Measurements from ENCODE around the gene PLCL2. TPM values are rescaled to one million over a fixed set of nuclear protein-coding genes. Genes with fewer than 3 reads are reported as not detected.

PLCL2 gene
- total RNA-seq, 4 donors from 2014 or later, result 5.1 to 12.3 (median 6.9) TPM

DNA sequence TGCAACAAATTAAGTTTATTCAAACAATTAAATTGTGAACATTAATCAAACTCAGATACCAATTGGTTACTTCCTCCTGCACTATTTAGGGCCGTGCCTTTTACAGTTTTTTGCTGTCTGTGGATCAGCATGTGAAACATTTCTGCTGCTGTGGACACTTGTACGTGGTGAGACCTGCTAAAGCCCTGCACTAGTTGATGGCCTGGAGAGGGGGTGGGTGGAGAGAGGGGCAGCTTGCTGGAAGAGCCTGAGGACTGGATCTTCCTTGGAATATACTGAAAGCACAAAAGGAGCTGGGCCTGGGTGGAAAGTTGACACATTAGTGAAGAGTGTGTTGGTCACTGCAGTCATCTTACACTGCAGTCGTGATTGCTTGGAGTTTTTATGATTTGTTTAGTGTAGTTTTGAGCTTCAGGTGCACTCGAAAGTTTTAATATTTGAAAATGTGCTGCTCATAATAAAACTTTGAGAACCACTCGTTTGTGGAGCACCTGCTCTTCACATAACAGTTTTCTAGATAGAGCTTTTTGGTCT, 11.4 kb downstream of the PLCL2 start:
- H3K27ac ChIP-seq, result no peak overlapping the region
- 68 to 82% methylated on average over 3 to 5 of the region's 5 CpGs for WGBS, 2 donors (ENCODE audit: low coverage in 1 of 2)
- no peak for ATAC-seq
- H3K9me3 ChIP-seq, result no peaks in the 10 kb centered on the region
- peaks cover 0 to 5% (median 0%) of the 10 kb centered on the region in 3 donors for H3K4me1 ChIP-seq
- H3K27me3 ChIP-seq, result no peaks in the 10 kb centered on the region
- no peak overlapping the region for H3K4me3 ChIP-seq
- H3K36me3 ChIP-seq, result no peaks in the 10 kb centered on the region
- TF ChIP-seq POLR2AphosphoS5 (IDR thresholded peaks at IDR 0.05), result no peak
- TF ChIP-seq POLR2A (IDR thresholded peaks at IDR 0.05), result no peak
- TF ChIP-seq, protein P1, sequence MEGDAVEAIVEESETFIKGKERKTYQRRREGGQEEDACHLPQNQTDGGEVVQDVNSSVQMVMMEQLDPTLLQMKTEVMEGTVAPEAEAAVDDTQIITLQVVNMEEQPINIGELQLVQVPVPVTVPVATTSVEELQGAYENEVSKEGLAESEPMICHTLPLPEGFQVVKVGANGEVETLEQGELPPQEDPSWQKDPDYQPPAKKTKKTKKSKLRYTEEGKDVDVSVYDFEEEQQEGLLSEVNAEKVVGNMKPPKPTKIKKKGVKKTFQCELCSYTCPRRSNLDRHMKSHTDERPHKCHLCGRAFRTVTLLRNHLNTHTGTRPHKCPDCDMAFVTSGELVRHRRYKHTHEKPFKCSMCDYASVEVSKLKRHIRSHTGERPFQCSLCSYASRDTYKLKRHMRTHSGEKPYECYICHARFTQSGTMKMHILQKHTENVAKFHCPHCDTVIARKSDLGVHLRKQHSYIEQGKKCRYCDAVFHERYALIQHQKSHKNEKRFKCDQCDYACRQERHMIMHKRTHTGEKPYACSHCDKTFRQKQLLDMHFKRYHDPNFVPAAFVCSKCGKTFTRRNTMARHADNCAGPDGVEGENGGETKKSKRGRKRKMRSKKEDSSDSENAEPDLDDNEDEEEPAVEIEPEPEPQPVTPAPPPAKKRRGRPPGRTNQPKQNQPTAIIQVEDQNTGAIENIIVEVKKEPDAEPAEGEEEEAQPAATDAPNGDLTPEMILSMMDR (IDR thresholded peaks at IDR 0.05), result no peak
- no peak for TF ChIP-seq EP300 (IDR thresholded peaks at IDR 0.05)

DNA sequence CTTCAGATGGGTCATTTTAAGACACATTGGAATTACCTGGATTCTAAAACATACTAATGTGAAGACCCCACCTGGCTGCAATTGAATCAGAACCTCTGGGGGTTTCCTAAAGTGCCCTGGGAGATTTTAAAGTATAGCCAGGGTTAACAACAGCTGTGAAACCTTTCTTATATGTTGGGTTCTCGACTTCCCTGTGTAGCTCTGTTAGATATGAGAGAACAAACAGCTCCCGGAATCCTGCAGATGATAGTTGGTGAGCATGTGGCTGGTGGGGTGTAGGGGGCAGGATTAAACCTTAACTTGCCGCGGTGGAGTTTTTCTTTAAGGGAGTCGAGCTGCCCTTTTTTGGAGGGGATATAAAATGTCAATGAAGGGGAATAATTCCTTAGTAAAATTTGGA, 12.1 kb downstream of the PLCL2 start:
- no peaks in the 10 kb centered on the region for H3K9me3 ChIP-seq
- peaks cover 0 to 5% (median 0%) of the 10 kb centered on the region in 3 donors for H3K4me1 ChIP-seq
- no peaks in the 10 kb centered on the region for H3K27me3 ChIP-seq
- H3K4me3 ChIP-seq, result no peak overlapping the region
- no peaks in the 10 kb centered on the region for H3K36me3 ChIP-seq
- ATAC-seq, result no peak
- 74 to 90% methylated on average over 2 to 5 of the region's 5 CpGs for WGBS, 2 donors (ENCODE audit: low coverage in 1 of 2)
- H3K27ac ChIP-seq, result no peak overlapping the region
- no peak for TF ChIP-seq POLR2AphosphoS5 (IDR thresholded peaks at IDR 0.05)
- no peak for TF ChIP-seq EP300 (IDR thresholded peaks at IDR 0.05)
- TF ChIP-seq POLR2A (IDR thresholded peaks at IDR 0.05), result no peak
- TF ChIP-seq, protein P1 (IDR thresholded peaks at IDR 0.05), result no peak

DNA sequence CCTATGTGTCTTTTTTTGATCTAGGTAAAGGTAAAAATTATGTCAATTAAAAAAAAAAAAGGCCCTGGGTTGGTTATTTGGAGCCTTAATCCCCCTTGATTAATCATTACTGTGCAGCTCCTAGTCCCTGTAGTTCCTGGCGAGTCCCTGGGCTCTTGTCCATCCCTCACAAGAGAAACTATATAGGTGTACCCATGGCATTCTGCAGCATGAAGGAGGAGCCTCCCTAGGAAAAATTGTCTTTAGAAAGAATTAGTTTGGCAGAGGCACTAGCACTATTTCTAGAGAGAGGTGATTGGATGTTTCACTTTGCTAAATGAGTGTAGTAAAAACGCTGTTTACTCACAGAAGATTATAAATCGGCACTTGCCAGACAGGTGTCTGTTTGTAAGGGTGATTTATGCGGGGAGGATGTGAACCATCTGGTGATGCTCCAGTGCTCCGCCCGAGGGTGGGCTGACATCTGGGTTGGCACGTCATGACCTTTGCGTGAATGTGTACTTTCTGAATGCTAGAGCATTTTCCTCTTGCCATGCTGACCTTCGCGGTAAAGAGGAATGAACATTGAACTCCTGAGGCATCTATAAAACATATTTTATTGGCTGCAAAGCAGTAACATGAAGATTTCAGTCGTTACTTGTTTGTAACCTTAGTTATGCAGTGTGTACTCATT, 12.6 kb downstream of the PLCL2 start:
- TF ChIP-seq EP300 (IDR thresholded peaks at IDR 0.05) (no peak), POLR2AphosphoS5 (IDR thresholded peaks at IDR 0.05) (no peak), POLR2A (IDR thresholded peaks at IDR 0.05) (no peak)
- TF ChIP-seq, protein P1 (IDR thresholded peaks at IDR 0.05), result no peak
- 58 to 65% methylated on average over 7 to 8 of the region's 11 CpGs for WGBS, 2 donors (ENCODE audit: low coverage in 1 of 2)
- no peaks in the 10 kb centered on the region for H3K9me3 ChIP-seq
- no peak overlapping the region for H3K4me3 ChIP-seq
- no peaks in the 10 kb centered on the region for H3K27me3 ChIP-seq
- H3K4me1 ChIP-seq, result peaks cover 0 to 5% (median 0%) of the 10 kb centered on the region in 3 donors
- ATAC-seq, result no peak
- H3K36me3 ChIP-seq, result no peaks in the 10 kb centered on the region
- no peak overlapping the region for H3K27ac ChIP-seq

DNA sequence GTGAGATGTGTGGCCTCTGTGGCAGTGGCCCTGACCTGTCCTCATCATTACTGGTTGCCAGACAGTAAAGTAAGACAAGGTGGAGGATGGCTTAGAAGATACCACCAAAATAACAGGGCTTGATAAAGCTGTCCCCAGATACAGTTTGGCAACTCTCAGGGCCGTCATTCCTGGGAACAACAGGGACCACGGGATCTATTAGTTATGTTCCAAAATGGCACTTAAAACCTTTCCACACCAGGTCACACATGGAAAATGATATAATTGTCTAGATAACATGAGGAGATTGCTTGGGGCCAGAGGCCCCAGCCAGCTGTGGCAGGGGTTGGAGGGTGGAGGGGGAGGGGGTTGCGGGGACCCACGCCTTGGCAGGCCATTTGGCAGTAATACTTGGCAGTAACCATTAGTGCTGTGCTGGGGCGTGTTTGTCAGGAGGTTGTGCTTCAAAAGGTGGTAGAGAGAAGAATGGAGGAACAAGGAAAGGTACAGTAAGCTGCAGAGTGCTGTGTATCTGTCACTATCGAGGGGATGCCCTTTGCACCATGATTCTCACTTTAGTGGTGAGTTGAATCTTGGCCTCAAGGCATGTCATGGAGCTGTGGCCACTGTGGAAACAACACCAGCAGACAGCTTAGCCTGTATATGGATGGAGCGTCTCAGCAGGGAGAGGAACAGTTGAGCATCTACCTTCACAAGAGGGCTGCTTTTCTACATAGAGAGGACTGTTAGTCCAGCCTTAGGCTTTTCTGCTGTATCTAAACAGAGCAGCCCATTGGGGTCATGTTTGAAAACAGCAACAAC, 14.0 kb downstream of the PLCL2 start:
- H3K27ac ChIP-seq, result no peak overlapping the region
- no peak for TF ChIP-seq POLR2AphosphoS5 (IDR thresholded peaks at IDR 0.05)
- no peak for TF ChIP-seq POLR2A (IDR thresholded peaks at IDR 0.05)
- TF ChIP-seq, protein P1 (IDR thresholded peaks at IDR 0.05), result no peak
- no peak for TF ChIP-seq EP300 (IDR thresholded peaks at IDR 0.05)
- H3K4me1 ChIP-seq, result peaks cover 0 to 5% (median 0%) of the 10 kb centered on the region in 3 donors
- no peaks in the 10 kb centered on the region for H3K36me3 ChIP-seq
- no peaks in the 10 kb centered on the region for H3K9me3 ChIP-seq
- no peak for ATAC-seq
- H3K4me3 ChIP-seq, result no peak overlapping the region
- H3K27me3 ChIP-seq, result no peaks in the 10 kb centered on the region
- WGBS, 2 donors (ENCODE audit: low coverage in 1 of 2), result 87 to 92% methylated on average over 3 to 6 of the region's 7 CpGs

Measured in gastroesophageal sphincter (tissue), 4 donors.